Midbrain (tissue), 1 donor: ENCODE measurements around the gene RAB9B.
"Not testable (repeated sequence)": the region's sequence is repeated elsewhere in the genome, so short reads cannot be mapped to it uniquely, and the experiment has no call there.

Source experiments
- DNase-seq: peaks from one replicate; lab custom pipeline; 2025; lab: John Stamatoyannopoulos, UW

RAB9B gene

GRCh38 chrX:103831803-103832544 lies at the start of gene RAB9B:
RAB9B (minus strand) TSS chrX:103832257; CDS start chrX:103825784, 6,473 bp downstream.
- DNase-seq: peak; percentile 70

GRCh38 chrX:103879339-103879738 lies 47.3 kb upstream of the RAB9B start:
- no peak for DNase-seq

- DNase-seq: no peak
These were observed 46.5 kb upstream of the RAB9B start for GRCh38 chrX:103878466-103879122.

- no peak for DNase-seq
These were observed 45.5 kb upstream of the RAB9B start for GRCh38 chrX:103877571-103877970.

GRCh38 chrX:103864886-103865534 lies 33.0 kb upstream of the RAB9B start:
- no peak for DNase-seq

- DNase-seq: no peak
These were observed 32.1 kb upstream of the RAB9B start for GRCh38 chrX:103864149-103864548.

GRCh38 chrX:103861200-103861599 lies 29.1 kb upstream of the RAB9B start:
- DNase-seq: no peak

GRCh38 chrX:103849558-103849957 lies 17.5 kb upstream of the RAB9B start:
- no peak for DNase-seq

GRCh38 chrX:103847174-103847870 lies 15.3 kb upstream of the RAB9B start:
- no peak for DNase-seq

- no peak for DNase-seq
These were observed 14.3 kb upstream of the RAB9B start for GRCh38 chrX:103846386-103846785.

GRCh38 chrX:103845165-103845653 lies 13.2 kb upstream of the RAB9B start:
- peak; percentile 70 for DNase-seq

- DNase-seq: no peak
These were observed 7.3 kb upstream of the RAB9B start for GRCh38 chrX:103839404-103839803.

- DNase-seq: no peak
These were observed 685 bp downstream of the RAB9B start for GRCh38 chrX:103831342-103831802.

GRCh38 chrX:103830848-103831247 lies 1.2 kb downstream of the RAB9B start:
- DNase-seq: no peak

- no peak for DNase-seq
These were observed 3.5 kb downstream of the RAB9B start for GRCh38 chrX:103828529-103828928.

GRCh38 chrX:103825881-103826280 lies 6.2 kb downstream of the RAB9B start:
- DNase-seq: no peak

GRCh38 chrX:103823591-103823990 lies 8.5 kb downstream of the RAB9B start:
- DNase-seq: no peak

- DNase-seq: not testable (repeated sequence)
These were observed 11.3 kb downstream of the RAB9B start for GRCh38 chrX:103820802-103821201.

GRCh38 chrX:103818842-103819619 lies 13.0 kb downstream of the RAB9B start:
- no peak for DNase-seq

GRCh38 chrX:103817502-103817901 lies 14.6 kb downstream of the RAB9B start:
- peak; percentile 67 for DNase-seq

- DNase-seq: not testable (repeated sequence)
These were observed 15.0 kb downstream of the RAB9B start for GRCh38 chrX:103817101-103817500.
